NCI-H2029 treated with DMSO at 0.1 percent for 48 hours (cell line): ENCODE measurements around the gene PARD3B.

Experiments
- DNase-seq: peaks from one replicate; lab custom pipeline; 2025; lab: John Stamatoyannopoulos, UW

PARD3B gene

GRCh38 chr2:205563646-205564045 lies 1018.4 kb downstream of the PARD3B start:
- no peak for DNase-seq

GRCh38 chr2:205564346-205565141 lies 1019.3 kb downstream of the PARD3B start:
- DNase-seq = no peak

GRCh38 chr2:205565142-205565522 lies 1019.9 kb downstream of the PARD3B start:
- no peak for DNase-seq

GRCh38 chr2:205566606-205567168 lies 1021.4 kb downstream of the PARD3B start:
- no peak for DNase-seq

- DNase-seq = no peak
Observed at GRCh38 chr2:205568620-205569019, 1023.3 kb downstream of the PARD3B start.

- DNase-seq = no peak
Observed at GRCh38 chr2:205570648-205571047, 1025.4 kb downstream of the PARD3B start.

- no peak for DNase-seq
Observed at GRCh38 chr2:205571360-205571959, 1026.2 kb downstream of the PARD3B start.

GRCh38 chr2:205574001-205574400 lies 1028.7 kb downstream of the PARD3B start:
- no peak for DNase-seq

- DNase-seq = no peak
Observed at GRCh38 chr2:205579335-205579734, 1034.1 kb downstream of the PARD3B start.

- DNase-seq = no peak
Observed at GRCh38 chr2:205580212-205580987, 1035.1 kb downstream of the PARD3B start.

- DNase-seq = no peak
Observed at GRCh38 chr2:205582366-205582765, 1037.1 kb downstream of the PARD3B start.

- no peak for DNase-seq
Observed at GRCh38 chr2:205585449-205586383, 1040.4 kb downstream of the PARD3B start.

GRCh38 chr2:205586626-205587025 lies 1041.4 kb downstream of the PARD3B start:
- no peak for DNase-seq

- no peak for DNase-seq
Observed at GRCh38 chr2:205589479-205589878, 1044.2 kb downstream of the PARD3B start.

GRCh38 chr2:205590759-205591158 lies 1045.5 kb downstream of the PARD3B start:
- no peak for DNase-seq

GRCh38 chr2:205593891-205594290 lies 1048.6 kb downstream of the PARD3B start:
- DNase-seq = no peak

- DNase-seq = no peak
Observed at GRCh38 chr2:205596581-205596980, 1051.3 kb downstream of the PARD3B start.

- DNase-seq = no peak
Observed at GRCh38 chr2:205605638-205606304, 1060.5 kb downstream of the PARD3B start.

- DNase-seq = no peak
Observed at GRCh38 chr2:205607146-205607545, 1061.9 kb downstream of the PARD3B start.

GRCh38 chr2:205609113-205609512 lies 1063.8 kb downstream of the PARD3B start:
- no peak for DNase-seq

- no peak for DNase-seq
Observed at GRCh38 chr2:205610437-205610836, 1065.2 kb downstream of the PARD3B start.
